ENCODE data around the gene RAC3. TPM values are rescaled to one million over a fixed set of nuclear protein-coding genes. Genes with fewer than 3 reads are reported as not detected.

RAC3 gene
- total and polyA plus RNA-seq, 2 of the 8 experiments (the other 6 are each of a cell fraction or from before 2014, with no cell fraction given), result 177 to 299 TPM

- no peak overlapping the region for H4K8ac ChIP-seq (ENCODE audit: extremely low read depth, insufficient read depth, low read length)
- ChIA-PET POLR2A (ENCODE audit: partially characterized antibody) (interaction anchor here (0.8 to 13.2 kb wide), 16 partner anchors 9 to 145 kb away, joined by 3 to 161 read pairs (median 4); partner anchors contain the start of genes DUS1L and RAC3), CTCF (ENCODE audit: partially characterized antibody) (interaction anchor here (0.9 to 5.4 kb wide), 5 partner anchors 8 to 97 kb away, joined by 3 to 40 read pairs (median 3); partner anchors contain the start of genes DUS1L and RAC3)
- peaks cover 4 to 21% of the 10 kb centered on the region in 2 experiments for H4K20me1 ChIP-seq (replicated peaks in 1 of 2; ENCODE audit: control insufficient read depth in 1 of 2, insufficient read depth in 2 of 2, low read length in 2 of 2)
- no peak overlapping the region for H3K9ac ChIP-seq (replicated peaks in 1 of 4; ENCODE audit: extremely low read depth in 1 of 4, low read depth in 3 of 4, low read length in 3 of 4)
- H4K5ac ChIP-seq (ENCODE audit: insufficient read length, low read depth, low read length), result no peak overlapping the region
- H2BK15ac ChIP-seq (ENCODE audit: low read length), result no peak overlapping the region
- 96% methylated on average over 23 of the region's 29 CpGs; no CpG with 5 or more reads in 1 of the 2 experiments for WGBS, 2 experiments (ENCODE audit: extremely low coverage in 1 of 2, insufficient coverage in 1 of 2, insufficient read length in 1 of 2, insufficient replicate concordance in 2 of 2, low coverage in 1 of 2, low lambda C conversion rate in 2 of 2, missing lambda C conversion rate in 1 of 2)
- H3K9me3 ChIP-seq (ENCODE audit: insufficient read depth in 2 of 2, low read depth in 1 of 2, low read length in 1 of 2), result no peaks in the 10 kb centered on the region
- no peaks in the 10 kb centered on the region for H3K27me3 ChIP-seq (replicated peaks in 1 of 4; ENCODE audit: control insufficient read depth in 3 of 4, extremely low read depth in 1 of 4, insufficient read depth in 3 of 4, low read length in 3 of 4)
- H2AFZ ChIP-seq (ENCODE audit: low read length), result no peak overlapping the region
- peaks cover 14 to 40% (median 32%) of the 10 kb centered on the region in 4 experiments for H3K36me3 ChIP-seq (ENCODE audit: control insufficient read depth in 2 of 4, insufficient read depth in 4 of 4, low read length in 3 of 4)
- H3K4me2 ChIP-seq (ENCODE audit: insufficient read depth in 1 of 2, low read depth in 2 of 2, low read length in 2 of 2), result no peak overlapping the region
- H2BK12ac ChIP-seq (ENCODE audit: low read depth, low read length), result no peak overlapping the region
- H3K18ac ChIP-seq (ENCODE audit: extremely low read depth, low read length), result no peak overlapping the region
- no peak overlapping the region for H3K4me3 ChIP-seq (ENCODE audit: extremely low read depth in 1 of 4, insufficient read depth in 2 of 4, low read depth in 3 of 4, low read length in 4 of 4)
- peaks cover 0 to 7% (median 3%) of the 10 kb centered on the region in 4 experiments; a peak in 4 of 7 replicates for H3K4me1 ChIP-seq (replicated peaks in 1 of 4; ENCODE audit: control insufficient read depth in 3 of 4, insufficient read depth in 4 of 4, low read length in 3 of 4)
- no peak overlapping the region for H3K27ac ChIP-seq (ENCODE audit: low read depth, low read length)
- no peak overlapping the region for H3K56ac ChIP-seq (replicated peaks; ENCODE audit: insufficient read length, low read depth, low read length)
- DNase-seq (ENCODE audit: low read depth in 1 of 2, low spot score in 2 of 2) (no peak), FAIRE-seq (no peak)
- no peak overlapping the region for H4K91ac ChIP-seq (replicated peaks; ENCODE audit: insufficient read length, low read length)
- H3K14ac ChIP-seq (ENCODE audit: insufficient read length), result no peak overlapping the region
- no peak overlapping the region for H2BK120ac ChIP-seq (replicated peaks; ENCODE audit: low read depth, low read length)
- H3K79me1 ChIP-seq (ENCODE audit: low read depth, low read length), result peaks cover 6% of the 10 kb centered on the region; the same call in 1 of the 2 replicates
- peaks cover 0 to 12% of the 10 kb centered on the region in 2 experiments; a peak in 1 of 4 replicates for H3K79me2 ChIP-seq (ENCODE audit: control insufficient read depth in 1 of 2, insufficient read depth in 2 of 2, low read length in 2 of 2)
- no peak overlapping the region for H3K4ac ChIP-seq (replicated peaks; ENCODE audit: insufficient read length, low read depth, low read length)
- H2BK5ac ChIP-seq (ENCODE audit: low read depth, low read length), result no peak overlapping the region
- no peak overlapping the region for H2BK20ac ChIP-seq (ENCODE audit: low read length)
- no peak overlapping the region for H2AK5ac ChIP-seq (ENCODE audit: low read depth, low read length)
- H3K23me2 ChIP-seq (ENCODE audit: low read depth, low read length), result peaks cover 6% of the 10 kb centered on the region; the same call in 1 of the 2 replicates
- no peak overlapping the region for H3K23ac ChIP-seq (ENCODE audit: insufficient read length)
- TF ChIP-seq KDM5A (IDR thresholded peaks at IDR 0.05; ENCODE audit: low read length), result no peak
- no peak for TF ChIP-seq GTF2F1 (IDR thresholded peaks at IDR 0.05; ENCODE audit: borderline replicate concordance, low read depth, low read length)
- no peak for TF ChIP-seq BRCA1 (IDR thresholded peaks at IDR 0.05; ENCODE audit: low read depth, low read length)
- no peak for TF ChIP-seq TEAD4 (IDR thresholded peaks at IDR 0.05; ENCODE audit: low read depth, low read length)
- no peak for TF ChIP-seq RXRA (IDR thresholded peaks at IDR 0.05; ENCODE audit: insufficient read depth, low read depth, low read length)
- TF ChIP-seq JUND (IDR thresholded peaks at IDR 0.05; ENCODE audit: low read length), result no peak
- TF ChIP-seq MAX (IDR thresholded peaks at IDR 0.05), result no peak
- TF ChIP-seq NANOG (IDR thresholded peaks at IDR 0.05; ENCODE audit: insufficient read depth, low read depth, low read length, poor library complexity, severe bottlenecking), result no peak
- no peak for TF ChIP-seq FOSL1 (IDR thresholded peaks at IDR 0.05; ENCODE audit: insufficient read depth, low read depth, low read length)
- TF ChIP-seq HDAC6 (IDR thresholded peaks at IDR 0.05; ENCODE audit: low read depth, low read length), result no peak
These were observed 25.5 kb downstream of the RAC3 start for GRCh38 chr17:82056729-82057621.

Data from H1 (cell line).